ENCODE measurements around the gene NBEAL2. TPM values are rescaled to one million over a fixed set of nuclear protein-coding genes. Genes with fewer than 3 reads are reported as not detected.

NBEAL2 gene
- total and polyA plus RNA-seq, 2 of the 4 experiments (the other 2 are of a cell fraction) = 2.2 to 12.5 TPM

DNA sequence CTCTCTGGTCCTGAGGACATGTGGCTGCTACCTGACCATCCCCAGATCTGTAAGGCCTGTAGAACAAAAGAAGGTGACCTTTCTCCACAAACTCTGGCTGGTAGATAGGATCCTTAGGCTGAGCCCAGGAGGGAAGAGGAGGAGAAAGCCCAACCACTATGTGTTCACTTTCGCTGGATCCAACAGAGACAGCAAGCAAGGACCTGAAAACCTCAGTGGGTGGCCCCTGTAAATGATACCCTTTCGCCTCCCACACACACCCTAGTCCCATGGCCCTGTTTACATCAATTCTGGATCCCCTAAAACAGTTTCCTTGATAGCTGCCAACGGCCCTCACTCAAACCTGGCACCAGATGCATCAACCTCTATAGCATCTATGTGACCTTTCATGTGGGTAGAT is 25.3 kb upstream of the NBEAL2 start:
- Histone ChIP-seq H3K14ac (replicated peaks; ENCODE audit: low read depth, low read length) (no peak overlapping the region), H3K36me3 (ENCODE audit: control insufficient read depth, insufficient read depth, low read length) (0 out of 2 replicates have a peak, but pooled peaks cover 1% of the 10 kb centered on the region), H3K23ac (ENCODE audit: low read depth, low read length) (no peak overlapping the region), H3K4me3 (ENCODE audit: insufficient read depth, low read depth, low read length) (no peak overlapping the region), H3K18ac (ENCODE audit: low read depth, low read length) (no peak overlapping the region), H2AK5ac (ENCODE audit: low read depth, low read length) (no peak overlapping the region), H3K4me2 (ENCODE audit: low read depth, low read length) (no peak overlapping the region), H3K9ac (ENCODE audit: low read depth, low read length) (no peak overlapping the region), H2BK20ac (ENCODE audit: low read depth, low read length) (no peak overlapping the region), H2BK120ac (ENCODE audit: low read depth, low read length) (no peak overlapping the region), H3K9me3 (ENCODE audit: control insufficient read depth, insufficient read depth, low read length) (no peaks in the 10 kb centered on the region), H2BK5ac (ENCODE audit: low read depth, low read length, poor library complexity, severe bottlenecking) (no peak overlapping the region), H3K79me1 (ENCODE audit: low read depth in 1 of 2, low read length in 2 of 2) (peaks cover 42 to 87% of the 10 kb centered on the region in 2 experiments), H3K56ac (ENCODE audit: extremely low read depth, insufficient read depth, low read length) (no peak overlapping the region), H4K20me1 (ENCODE audit: insufficient read depth, low read length) (peaks cover 87% of the 10 kb centered on the region), H2AFZ (replicated peaks; ENCODE audit: low read length, poor library complexity) (no peak overlapping the region), H3K27ac (ENCODE audit: insufficient read depth, low read length) (no peak overlapping the region), H4K91ac (ENCODE audit: insufficient read depth, low read depth, low read length) (no peak overlapping the region), H2BK15ac (ENCODE audit: low read depth, low read length) (no peak overlapping the region), H3K27me3 (ENCODE audit: control insufficient read depth, insufficient read depth, low read length) (no peaks in the 10 kb centered on the region), H3K4me1 (ENCODE audit: control insufficient read depth, insufficient read depth, low read length) (peaks cover 17% of the 10 kb centered on the region), H2AK9ac (replicated peaks; ENCODE audit: low read depth, low read length, poor library complexity) (no peak overlapping the region), H3K9me1 (ENCODE audit: insufficient read depth, low read length) (peaks cover 42% of the 10 kb centered on the region), H4K8ac (ENCODE audit: low read depth in 2 of 2, low read length in 2 of 2) (no peak overlapping the region), H4K5ac (ENCODE audit: low read depth, low read length) (no peak overlapping the region), H3K4ac (ENCODE audit: low read depth, low read length) (no peak overlapping the region)
- dilution Hi-C loops (cut with HindIII; ENCODE audit: low sequenced_read_pairs, unreplicated experiment) = no loop called here
- ATAC-seq (ENCODE audit: low read depth) = no peak
- no TSS peak for BruUV-seq (replicated peaks)
- no peak for DNase-seq
- no peak for TF ChIP-seq POLR2A (IDR thresholded peaks at IDR 0.05; ENCODE audit: low read depth, low read length)
- no peak for TF ChIP-seq SMC3 (IDR thresholded peaks at IDR 0.05; ENCODE audit: low read depth, low read length)
- TF ChIP-seq RCOR1 (IDR thresholded peaks at IDR 0.05; ENCODE audit: insufficient replicate concordance, low read length) = no peak
- in situ Hi-C loops (cut with MboI; ENCODE audit: low sequenced_read_pairs) = no loop called here
- POLR2A ChIA-PET (ENCODE audit: unreplicated experiment) = no interaction called here
- CTCF ChIA-PET = no interaction called here
- intact Hi-C loops (cut with micrococcal nuclease) = no loop called here
- no CpG with 5 or more reads among the region's 3 CpGs for WGBS, 2 experiments (ENCODE audit: extremely low coverage in 2 of 2, insufficient read length in 1 of 2)
